NCI-H2196 treated with DMSO at 0.1 percent for 48 hours (cell line): ENCODE measurements around the gene TMEM88.
A peak's percentile ranks its signal among the peaks of the same experiment; 100 is the strongest.

Experiments used
- DNase-seq: peaks from one replicate; lab custom pipeline; 2025; ENCODE audit not compliant: unreplicated experiment; lab: John Stamatoyannopoulos, UW

Gene TMEM88

DNA sequence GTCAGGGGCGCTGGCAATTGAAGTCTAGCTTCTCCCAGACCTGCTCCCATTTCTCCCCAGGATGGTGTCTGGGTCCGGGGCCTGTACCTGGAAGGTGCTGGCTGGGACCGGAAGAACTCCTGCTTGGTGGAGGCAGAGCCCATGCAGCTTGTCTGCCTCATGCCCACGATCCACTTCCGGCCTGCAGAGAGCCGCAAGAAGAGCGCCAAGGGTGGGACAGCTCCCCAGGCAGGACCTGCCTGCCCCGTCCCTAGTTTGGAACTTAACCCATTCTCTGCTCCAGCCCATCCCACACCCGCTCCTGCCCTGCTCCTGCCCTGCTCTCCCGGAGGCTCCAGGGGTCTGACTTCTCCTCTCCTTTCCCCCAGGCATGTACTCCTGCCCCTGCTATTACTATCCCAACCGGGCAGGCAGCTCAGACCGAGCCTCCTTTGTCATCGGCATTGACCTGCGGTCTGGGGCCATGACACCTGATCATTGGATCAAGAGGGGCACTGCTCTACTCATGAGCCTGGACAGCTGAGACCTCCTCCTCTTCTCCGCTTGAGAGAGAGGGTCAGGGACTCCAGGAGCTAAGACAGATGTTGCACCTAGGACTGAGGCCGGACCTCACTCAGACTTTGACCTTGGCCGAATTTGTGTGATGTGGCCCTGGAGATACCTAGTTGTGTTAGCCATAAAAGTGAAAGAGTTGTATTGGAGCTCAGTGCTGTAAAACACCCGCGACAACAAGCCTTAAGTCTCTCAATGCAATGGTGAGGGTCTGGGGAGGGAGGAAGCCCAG is 21.7 kb upstream of the TMEM88 start:
- no peak for DNase-seq

GRCh38 chr17:7833795-7834541 is 20.9 kb upstream of the TMEM88 start, which contains the start of gene KDM6B:
Gene KDM6B, plus strand, starts transcription at chr17:7834217. Its CDS starts 11,338 bp downstream, at chr17:7845555.
- peak; percentile 44 for DNase-seq

DNA sequence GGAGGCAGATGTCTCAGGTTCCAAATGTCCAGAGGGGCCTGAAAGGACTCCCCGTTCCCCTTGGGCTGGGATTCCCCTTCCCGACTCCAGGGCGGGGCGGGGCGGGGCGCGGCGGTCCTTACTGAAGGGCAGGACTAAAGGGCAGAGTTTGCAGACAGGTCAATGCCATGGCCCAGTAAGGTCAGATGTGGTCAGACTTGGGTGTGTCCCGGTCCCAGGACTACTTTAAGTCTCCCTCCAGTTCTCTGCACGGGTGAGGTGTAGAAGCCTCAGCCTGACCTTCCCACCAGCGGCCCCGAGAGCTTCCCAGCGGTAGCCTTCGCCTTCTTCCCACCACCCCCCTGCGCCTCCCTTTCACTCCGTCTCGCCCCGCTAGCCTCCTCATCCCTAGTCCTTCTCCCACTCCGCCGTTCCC is 20.3 kb upstream of the TMEM88 start:
- no peak for DNase-seq

DNA sequence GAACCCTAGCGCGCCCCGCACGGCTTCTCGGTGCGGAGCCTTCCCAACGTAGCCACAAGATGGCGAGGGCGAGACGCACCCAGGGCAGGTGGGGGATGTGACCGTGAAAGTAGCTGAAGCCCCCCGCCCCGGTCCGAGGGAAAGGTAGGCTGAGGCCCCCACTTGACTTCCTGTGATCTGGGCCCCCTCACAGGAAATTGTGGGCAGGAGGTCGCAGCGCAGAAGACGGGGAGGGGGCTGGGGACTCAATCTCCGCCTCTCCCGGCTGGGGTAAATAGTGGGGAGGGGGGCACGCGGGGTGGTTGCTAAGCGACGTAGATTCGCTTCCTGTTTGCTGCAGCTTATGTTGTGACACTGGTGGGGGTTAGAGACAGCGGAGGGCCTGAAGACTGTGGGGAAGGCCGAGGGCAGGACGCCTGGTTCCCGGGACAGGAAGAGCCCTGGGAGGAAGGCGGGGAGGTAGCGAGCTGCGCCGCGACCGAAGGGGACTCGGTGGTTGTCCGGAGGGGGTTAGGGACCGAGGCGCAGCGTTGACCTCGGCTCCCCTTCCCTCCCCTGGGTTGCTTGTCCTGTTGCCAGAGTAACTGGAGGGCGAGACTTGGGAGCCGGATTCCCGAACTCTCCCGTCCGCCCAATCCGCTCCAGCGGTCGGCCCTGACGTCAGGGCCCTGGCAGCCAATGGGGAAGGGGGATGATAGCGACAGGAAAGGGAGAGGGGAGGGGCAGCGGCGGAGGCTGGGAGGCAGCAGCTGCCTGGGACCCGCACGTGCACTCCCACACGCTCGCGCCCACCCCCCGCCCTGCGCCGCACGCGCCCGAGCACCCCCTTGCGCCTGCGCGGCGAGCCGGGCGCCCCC is 19.7 kb upstream of the TMEM88 start:
- peak; percentile 92 for DNase-seq

- DNase-seq: peak; percentile 17
These were observed 18.9 kb upstream of the TMEM88 start for GRCh38 chr17:7835814-7836595.

DNA sequence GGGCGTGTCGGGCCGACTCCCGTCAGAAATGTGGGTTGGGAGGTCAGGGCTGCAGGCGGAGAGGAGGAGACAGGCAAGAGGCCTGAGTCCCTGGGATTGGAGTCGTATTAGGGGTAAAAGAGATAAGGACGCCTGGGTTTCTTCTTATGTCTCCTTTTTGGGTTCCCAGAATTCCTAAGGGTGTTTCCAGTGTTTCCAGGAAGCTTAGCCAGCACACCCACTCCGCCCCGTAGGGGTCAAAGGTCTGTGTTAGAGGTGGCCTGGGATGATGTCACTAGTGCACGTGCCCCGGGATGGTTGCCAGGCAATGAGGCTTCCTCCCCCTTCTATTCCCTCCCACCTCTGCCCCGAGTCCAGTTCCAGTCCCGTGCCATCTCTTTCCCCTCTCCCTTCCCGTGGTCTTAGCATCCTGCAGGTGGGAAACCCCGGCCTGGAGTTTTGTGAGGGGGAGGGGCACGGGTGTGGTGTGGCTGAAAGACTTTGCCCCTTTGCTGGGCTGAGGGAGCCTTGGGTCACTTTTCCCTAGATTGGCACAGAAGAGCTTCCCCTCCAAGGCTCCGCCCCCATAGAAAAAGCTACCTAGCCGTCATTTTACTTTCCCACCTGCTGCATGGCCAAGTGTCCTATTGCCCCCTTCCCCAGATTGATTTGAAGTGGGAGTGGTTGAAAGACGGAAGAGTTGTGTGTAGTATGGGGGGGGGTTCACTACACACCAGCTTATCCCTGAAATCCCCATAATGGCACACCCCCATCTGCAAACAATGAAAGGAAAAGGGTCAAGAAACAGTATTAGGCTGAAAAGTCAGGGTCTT is 18.1 kb upstream of the TMEM88 start:
- peak; percentile 85 for DNase-seq

GRCh38 chr17:7837408-7838088 is 17.3 kb upstream of the TMEM88 start:
- DNase-seq: no peak

DNA sequence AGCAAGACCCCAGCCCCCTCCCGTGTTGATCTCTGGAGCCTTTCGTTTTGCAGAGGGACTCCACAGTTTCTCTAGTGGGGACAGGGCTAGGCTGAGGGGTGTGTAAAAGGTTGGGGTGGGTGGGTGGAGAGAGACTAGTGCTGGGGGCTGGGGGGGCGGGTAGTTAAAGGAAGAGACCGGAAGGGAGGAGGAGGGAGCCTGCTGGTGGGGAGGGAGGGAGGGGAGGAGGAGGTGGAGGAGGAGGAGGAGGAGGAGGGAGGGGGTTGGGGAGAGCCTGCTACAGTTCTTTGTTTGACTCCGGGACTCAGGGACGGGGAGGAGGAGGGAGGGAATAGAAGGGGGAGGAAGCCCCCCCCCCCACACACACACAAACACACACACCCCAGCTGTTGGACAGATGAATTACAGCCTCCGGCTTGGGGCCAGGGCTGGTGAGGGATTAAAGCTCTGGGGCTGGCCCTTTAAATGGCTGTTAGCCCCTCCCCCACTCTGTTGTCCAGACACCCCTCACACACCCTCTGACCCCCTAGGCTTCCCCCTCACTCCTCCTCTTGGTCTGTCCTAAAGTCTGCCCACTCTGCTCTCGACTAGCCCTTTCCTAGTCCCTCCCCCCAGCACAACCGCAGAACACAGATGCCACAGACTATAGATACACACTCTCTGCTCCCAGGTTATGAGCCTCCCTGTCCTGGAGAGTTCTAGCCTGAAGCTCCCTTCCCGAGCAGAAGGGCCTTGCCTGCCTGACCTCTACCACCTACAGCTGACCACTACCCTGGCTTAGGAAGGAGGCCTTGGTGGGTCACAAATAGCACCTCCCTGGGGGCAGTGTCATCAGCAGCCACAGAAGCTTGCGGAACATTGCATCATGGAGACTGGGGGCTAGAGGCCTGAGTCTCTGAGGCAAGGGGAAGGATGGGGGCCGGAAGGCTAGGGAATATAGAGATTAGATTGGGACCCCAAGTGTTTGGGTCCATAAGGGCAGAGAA is 16.5 kb upstream of the TMEM88 start:
- no peak for DNase-seq

DNA sequence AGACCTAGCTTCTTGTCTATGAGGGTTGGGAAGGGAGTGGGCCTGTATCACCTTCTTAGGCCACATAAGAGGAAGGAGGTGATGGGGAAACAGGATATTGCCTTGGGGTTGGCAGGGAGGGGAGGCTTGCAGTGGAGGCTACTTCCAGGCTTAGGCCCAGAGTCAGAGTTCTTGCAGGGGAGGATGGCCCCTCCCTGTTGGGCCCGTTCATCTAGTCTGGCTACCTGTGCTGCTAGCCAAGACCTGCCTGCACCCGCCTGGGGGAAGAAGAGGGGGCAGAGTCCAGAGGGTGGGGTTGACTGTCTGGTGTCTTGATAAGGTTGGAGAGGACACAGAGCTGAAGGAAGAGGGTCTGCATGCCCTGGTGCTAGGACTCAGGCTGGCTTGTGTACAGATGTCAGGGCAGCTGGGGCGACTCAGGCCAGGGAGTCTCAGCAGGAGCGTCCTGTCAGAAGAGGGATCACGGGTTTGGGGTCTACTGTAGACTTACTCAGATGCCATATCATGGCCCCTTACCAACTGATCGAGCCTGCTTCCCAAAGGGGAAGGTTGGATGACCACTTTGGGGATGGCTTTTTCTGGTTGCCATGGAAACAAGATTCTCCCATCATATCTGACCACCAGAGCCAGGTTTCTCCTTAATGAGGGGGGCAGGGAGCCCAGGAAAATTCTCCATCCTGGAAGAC is 15.5 kb upstream of the TMEM88 start:
- DNase-seq: no peak

GRCh38 chr17:7839876-7840261 is 15.0 kb upstream of the TMEM88 start:
- DNase-seq: no peak

DNA sequence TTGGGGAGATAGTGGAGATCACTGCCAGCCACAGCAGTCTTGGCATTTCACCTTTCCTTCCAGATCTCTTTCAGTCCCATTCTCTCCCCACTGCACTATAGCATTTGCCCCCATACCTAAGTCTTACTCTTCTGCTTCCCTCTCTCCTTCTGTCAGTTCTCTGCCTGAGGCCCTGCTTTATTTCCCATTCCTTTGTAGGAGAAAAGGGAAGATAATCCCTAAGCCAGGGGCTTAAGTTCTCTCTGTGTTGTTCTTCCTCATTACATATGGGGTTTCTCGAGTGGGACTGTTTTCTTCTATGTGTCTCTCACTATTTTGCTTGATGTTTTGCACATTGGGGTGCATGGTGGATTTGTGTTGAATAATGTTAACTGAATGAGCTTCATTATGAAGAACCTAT is 14.4 kb upstream of the TMEM88 start:
- DNase-seq: no peak

GRCh38 chr17:7840875-7841274 is 14.0 kb upstream of the TMEM88 start:
- no peak for DNase-seq

DNA sequence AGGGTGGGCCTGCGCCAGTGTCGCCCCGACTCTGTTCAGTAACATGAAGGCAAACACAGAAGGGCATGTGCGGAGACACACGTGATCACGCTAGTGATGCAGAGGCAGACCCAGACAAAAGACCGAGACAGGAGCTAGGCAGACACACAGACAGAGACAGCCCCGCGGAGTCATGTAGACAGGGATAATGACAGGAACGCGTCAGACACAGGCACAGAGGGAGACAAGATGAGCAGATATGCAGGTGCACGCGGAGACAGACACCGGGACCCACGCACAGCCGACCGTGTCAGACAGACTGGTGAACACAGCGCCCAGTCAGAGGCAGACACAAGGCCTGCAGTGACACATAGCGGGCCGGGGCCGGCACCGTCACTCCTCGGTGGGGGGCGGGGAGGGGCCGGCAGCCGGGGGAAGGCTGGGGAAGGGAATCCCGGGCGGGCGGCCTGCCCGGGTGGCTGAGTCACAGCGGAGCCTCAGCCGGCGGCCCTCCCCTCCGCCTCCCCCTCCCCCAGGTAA is 13.4 kb upstream of the TMEM88 start:
- no peak for DNase-seq

DNA sequence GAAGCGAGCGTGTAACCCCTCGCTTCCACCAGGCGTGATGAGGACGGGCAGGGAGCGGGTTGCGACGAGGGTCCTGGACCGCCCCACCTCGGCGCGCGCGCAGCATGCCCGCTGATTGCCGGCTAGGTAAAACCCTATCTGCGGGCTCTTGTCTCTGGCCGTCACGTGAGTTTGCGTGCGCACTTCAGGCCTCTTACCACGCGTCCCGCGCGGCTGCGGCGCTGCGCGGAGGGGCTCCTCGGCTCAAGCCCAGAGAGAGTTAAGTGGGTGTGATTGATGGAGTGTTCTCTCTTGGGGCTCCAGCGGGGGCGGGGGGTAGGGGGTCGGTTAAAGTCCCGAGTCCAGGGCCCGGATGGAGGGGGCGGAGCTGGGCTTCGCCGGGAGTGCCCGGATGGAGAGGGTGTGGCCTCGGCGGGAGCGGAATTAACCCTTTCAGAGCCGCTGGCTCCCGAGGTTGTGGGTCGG is 12.9 kb upstream of the TMEM88 start:
- peak; percentile 69 for DNase-seq

GRCh38 chr17:7842380-7843256 is 12.2 kb upstream of the TMEM88 start:
- no peak for DNase-seq

DNA sequence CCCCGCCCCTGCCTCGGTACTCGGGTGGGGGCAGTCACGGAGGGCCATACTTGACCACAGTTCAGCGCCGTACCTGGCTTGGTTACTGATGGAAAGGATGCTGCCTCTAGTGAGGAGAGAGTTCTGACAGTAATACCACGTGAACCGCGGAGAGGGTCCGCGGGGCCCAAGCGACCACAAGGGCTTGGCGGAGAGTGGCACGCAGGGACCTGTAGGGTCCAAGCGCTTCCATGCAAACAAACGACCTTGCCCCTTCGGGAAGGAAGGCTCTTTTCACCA is 11.7 kb upstream of the TMEM88 start:
- DNase-seq: no peak
